NCI-H526 treated with DMSO at 0.1 percent for 48 hours (cell line): ENCODE data around the gene KLHL40.

Source experiments
- DNase-seq: peaks from one replicate; lab custom pipeline; 2025; lab: John Stamatoyannopoulos, UW

Gene KLHL40

GRCh38 chr3:42670051-42670576, 15.2 kb upstream of the KLHL40 start:
- DNase-seq = no peak

- no peak for DNase-seq
These were observed 14.7 kb upstream of the KLHL40 start for GRCh38 chr3:42670670-42671069.

GRCh38 chr3:42672515-42672914, 12.8 kb upstream of the KLHL40 start:
- DNase-seq = no peak

- DNase-seq = no peak
These were observed 12.3 kb upstream of the KLHL40 start for GRCh38 chr3:42673082-42673481.

- no peak for DNase-seq
These were observed 11.2 kb upstream of the KLHL40 start for GRCh38 chr3:42674146-42674545.

GRCh38 chr3:42675909-42676308, 9.4 kb upstream of the KLHL40 start:
- DNase-seq = no peak

- no peak for DNase-seq
These were observed 6.9 kb upstream of the KLHL40 start for GRCh38 chr3:42678447-42678846.

GRCh38 chr3:42680271-42680670, 5.1 kb upstream of the KLHL40 start:
- DNase-seq = no peak

GRCh38 chr3:42680806-42681205, 4.5 kb upstream of the KLHL40 start:
- DNase-seq = no peak

- no peak for DNase-seq
These were observed 3.8 kb upstream of the KLHL40 start for GRCh38 chr3:42681361-42682038.

GRCh38 chr3:42682301-42683070, 2.9 kb upstream of the KLHL40 start:
- no peak for DNase-seq

- no peak for DNase-seq
These were observed 1.3 kb upstream of the KLHL40 start for GRCh38 chr3:42683875-42684598.

GRCh38 chr3:42684632-42685362, 540 bp upstream of the KLHL40 start:
- DNase-seq = no peak

- DNase-seq = no peak
These were observed 819 bp downstream of the KLHL40 start for GRCh38 chr3:42685891-42686820.

GRCh38 chr3:42686832-42687650, 1.7 kb downstream of the KLHL40 start:
- no peak for DNase-seq

GRCh38 chr3:42688016-42688415, 2.7 kb downstream of the KLHL40 start:
- DNase-seq = no peak

GRCh38 chr3:42688487-42689420, 3.4 kb downstream of the KLHL40 start:
- DNase-seq = no peak

- DNase-seq = no peak
These were observed 4.2 kb downstream of the KLHL40 start for GRCh38 chr3:42689421-42690014.
